ENCODE measurements around the gene NPEPPS. TPM values are rescaled to one million over a fixed set of nuclear protein-coding genes. Genes with fewer than 3 reads are reported as not detected.

NPEPPS gene
- total and polyA plus RNA-seq, 2 of the 13 experiments (the other 11 are each of a cell fraction or from before 2014, with no cell fraction given) = 53.5 to 127 TPM

GRCh38 chr17:47624727-47625068 is 93.8 kb downstream of the NPEPPS start:
- 74% methylated on average over 1 of the region's 1 CpG for WGBS (ENCODE audit: low lambda C conversion rate)
- TF ChIP-seq KLF9 (CRISPR knock-in tag; IDR thresholded peaks at IDR 0.05; ENCODE audit: low read depth) (no peak), ONECUT2 (CRISPR knock-in tag; IDR thresholded peaks at IDR 0.05) (peak; percentile 85), PAF1 (CRISPR knock-in tag; IDR thresholded peaks at IDR 0.05) (0 out of 2 replicates have a peak, but pooled peaks have one; percentile 31), PAXIP1 (CRISPR knock-in tag; conservative IDR thresholded peaks at IDR 0.05) (peak; percentile 35; the same call in 1 of the 2 replicates), ZNF557 (CRISPR knock-in tag; IDR thresholded peaks at IDR 0.05) (no peak), GATAD2A (CRISPR knock-in tag; IDR thresholded peaks at IDR 0.05) (peak; percentile 51), CEBPB (IDR thresholded peaks at IDR 0.05; ENCODE audit: borderline replicate concordance, low read depth, low read length) (peak; percentile 47; the same call in 1 of the 2 replicates), ZMYM2 (CRISPR knock-in tag; IDR thresholded peaks at IDR 0.05) (0 out of 2 replicates have a peak, but pooled peaks have one; percentile 26), SOX13 (IDR thresholded peaks at IDR 0.05) (no peak), SOX13 (CRISPR knock-in tag; conservative IDR thresholded peaks at IDR 0.05 in 1 of 2, IDR thresholded peaks at IDR 0.05 in 1 of 2) (0 out of 4 replicates have a peak, but pooled peaks of 1 of the 2 experiments have one; percentile 7), CHD4 (IDR thresholded peaks at IDR 0.05; ENCODE audit: borderline replicate concordance, low read length) (peak; percentile 77; the same call in 1 of the 2 replicates), ZGPAT (CRISPR knock-in tag; IDR thresholded peaks at IDR 0.05) (peak; percentile 51; the same call in 1 of the 2 replicates), ATF5 (CRISPR knock-in tag; IDR thresholded peaks at IDR 0.05; ENCODE audit: low read depth) (no peak), RBM22 (optimal IDR thresholded peaks at IDR 0.05; ENCODE audit: low read length) (peak; percentile 55), ZMYM3 (CRISPR knock-in tag; IDR thresholded peaks at IDR 0.05) (peak; percentile 62; the same call in 1 of the 2 replicates), ZNF362 (CRISPR knock-in tag; IDR thresholded peaks at IDR 0.05; ENCODE audit: borderline replicate concordance) (peak; percentile 94; the same call in 1 of the 2 replicates), SOX6 (IDR thresholded peaks at IDR 0.05) (no peak), SOX6 (CRISPR knock-in tag; IDR thresholded peaks at IDR 0.05) (peak; percentile 37; the same call in 1 of the 2 replicates), CEBPG (CRISPR knock-in tag; IDR thresholded peaks at IDR 0.05) (peak; percentile 44; the same call in 1 of the 2 replicates), MYNN (CRISPR knock-in tag; IDR thresholded peaks at IDR 0.05; ENCODE audit: low read depth) (no peak)

More at GRCh38 chr17:47624727-47625068, 93.8 kb downstream of the NPEPPS start:
- no peak overlapping the region for H2AFZ ChIP-seq (ENCODE audit: low read length)
- peak; percentile 56 for ATAC-seq
- FAIRE-seq = no peak
- H3K27me3 ChIP-seq (ENCODE audit: control insufficient read depth in 1 of 2, insufficient read depth in 2 of 2, low read length in 2 of 2) = no peaks in the 10 kb centered on the region
- H3K9me3 ChIP-seq (ENCODE audit: low read length) = no peaks in the 10 kb centered on the region
- intact Hi-C loops (cut with micrococcal nuclease; ENCODE audit: unreplicated experiment) (loop anchor here (1.0 kb wide), 1 partner anchor 26 kb away; no protein-coding TSS in a partner anchor), in situ Hi-C loops (cut with HindIII; ENCODE audit: extremely low pct_ligation_motif_present, low pct_unique_long_range_greater_than_20kb) (loop anchor here (25.0 kb wide), 2 partner anchors 112 to 262 kb away; no protein-coding TSS in a partner anchor)
- no peak overlapping the region for H3K4me3 ChIP-seq (replicated peaks in 1 of 3; ENCODE audit: insufficient read depth in 1 of 3, low read depth in 2 of 3, low read length in 3 of 3)
- POLR2A ChIA-PET = interaction anchor here (2.2 kb wide), 1 partner anchor 25 kb away, joined by 10 read pairs; the partner anchor contains the start of gene KPNB1
- H3K79me2 ChIP-seq (ENCODE audit: insufficient read depth, low read length) = no peaks in the 10 kb centered on the region
- H3K36me3 ChIP-seq (replicated peaks in 1 of 2; ENCODE audit: control insufficient read depth in 1 of 2, insufficient read depth in 2 of 2, low read length in 2 of 2) = peaks cover 7 to 15% of the 10 kb centered on the region in 2 experiments
- H3K4me1 ChIP-seq (ENCODE audit: insufficient read depth, low read length) = peaks cover 7% of the 10 kb centered on the region; the same call in 1 of the 2 replicates
- BruUV-seq (replicated peaks) = no TSS peak
- DNase-seq (ENCODE audit: low spot score) = no peak
- no peak overlapping the region for H3K27ac ChIP-seq (ENCODE audit: extremely low read length, insufficient read depth, low read length)
- CTCF ChIA-PET (ENCODE audit: low intra/inter-chr PET ratio, low total read pairs) = no interaction called here
- H3K9ac ChIP-seq (ENCODE audit: insufficient read depth, low read depth, low read length) = no peak overlapping the region
- H3K4me2 ChIP-seq (ENCODE audit: low read depth, low read length) = no peak overlapping the region
- H4K20me1 ChIP-seq (ENCODE audit: insufficient read depth, low read length) = no peaks in the 10 kb centered on the region
